SU-DHL-6 (cell line): ENCODE results near the gene CTPS1.

Experiments used
- CTCF ChIP-seq: fragments of 200-600 bp; sonication (generic); IDR thresholded peaks from one replicate; pipeline ENCODE4 v1.5.1; 2017; ENCODE audit warnings: antibody characterized with exemption, mild to moderate bottlenecking, low read length, moderate library complexity; ENCODE audit not compliant: insufficient read depth, poor library complexity, severe bottlenecking
- EZH2phosphoT487 ChIP-seq: fragments of 200-600 bp; sonication (generic), shearing (Covaris generic); conservative IDR thresholded peaks from 2 replicates; pipeline ENCODE4 v1.6.1; 2018; ENCODE audit warnings: mild to moderate bottlenecking, antibody characterized with exemption, low read length, moderate library complexity, mixed read lengths

GRCh38 chr1:40977716-40978115 is 1.8 kb upstream of the CTPS1 start:
- TF ChIP-seq CTCF (no peak), EZH2phosphoT487 (no peak)
